Left colon (tissue), 2 donors: Measurements from ENCODE around the gene PIK3R3. TPM values are rescaled to one million over a fixed set of nuclear protein-coding genes. Genes with fewer than 3 reads are reported as not detected.

Experiments
- ATAC-seq: fragments of 200-7000 bp; cut with Tn5 transposase; one replicate; pipeline ENCODE4 v1.9.1; 2020; ENCODE audit warnings: mild to moderate bottlenecking, moderate library complexity
- DNase-seq, 2 donors: peaks; one replicate each; pipeline ENCODE4 v3.0.0-alpha.2; 2020
- intact Hi-C, 2 donors: fragments of 100-400 bp; cut with DNase I in 1 of 2; cut with micrococcal nuclease in 1 of 2; formaldehyde crosslinking; loops; one replicate each; pipeline versions ENCODE4 v1.11.2 to v1.14.0; 2022; cut with DNase I, micrococcal nuclease
- total RNA-seq, 2 donors: library from RNA; stranded (reverse); fragmentation: NEBNext Ultra II Directional; extraction: Animal tissue kit (Norgen Biotek cat#: 25700); gene quantifications; one replicate each; pipeline ENCODE4 v1.2.1, GENCODE V29; 2021
- donor health status: DM: no; HTN: no; CAD: no.
- donor health status: DM: yes; HTN: yes; CAD: no.

PIK3R3 gene
- total RNA-seq, 2 donors from 2014 or later, result 7.8 to 9.3 TPM

- intact Hi-C loops, result no loop called here
- ATAC-seq (no peak), DNase-seq (no peak)
These were observed 90.9 kb downstream of the PIK3R3 start for GRCh38 chr1:46041551-46041950.

GRCh38 chr1:46039571-46040052 is 92.8 kb downstream of the PIK3R3 start:
- DNase-seq (peak in 1 of 2 donors; percentile 59), ATAC-seq (peak; percentile 70)
- intact Hi-C loops, result loop anchor here (5.0 kb wide), 2 partner anchors 143 to 183 kb away; no protein-coding TSS in a partner anchor

GRCh38 chr1:46036894-46037839 is 95.3 kb downstream of the PIK3R3 start:
- intact Hi-C loops, result loop anchor here (2.0 to 5.0 kb wide), 3 partner anchors 142 to 185 kb away; no protein-coding TSS in a partner anchor
- ATAC-seq (peak; percentile 63), DNase-seq (peak; percentile 69 to 94)

- intact Hi-C loops, result loop anchor here (5.0 kb wide), 2 partner anchors 147 to 187 kb away; no protein-coding TSS in a partner anchor
- ATAC-seq (no peak), DNase-seq (no peak)
These were observed 97.6 kb downstream of the PIK3R3 start for GRCh38 chr1:46034601-46035516.

- DNase-seq (no peak), ATAC-seq (no peak)
- intact Hi-C loops, result no loop called here
These were observed 101.4 kb downstream of the PIK3R3 start for GRCh38 chr1:46030876-46031660.

- DNase-seq (no peak), ATAC-seq (no peak)
- intact Hi-C loops, result no loop called here
These were observed 102.2 kb downstream of the PIK3R3 start for GRCh38 chr1:46030074-46030870.

- intact Hi-C loops, result no loop called here
- ATAC-seq, result no peak
- DNase-seq, result no peak
These were observed 104.4 kb downstream of the PIK3R3 start for GRCh38 chr1:46027788-46028573.

- ATAC-seq, result no peak
These were observed 105.9 kb downstream of the PIK3R3 start for GRCh38 chr1:46026531-46026930.

GRCh38 chr1:46021046-46021996 is 111.1 kb downstream of the PIK3R3 start:
- intact Hi-C loops, result no loop called here
- peak; percentile 64 for ATAC-seq
- DNase-seq, result no peak

More at GRCh38 chr1:46026531-46026930, 105.9 kb downstream of the PIK3R3 start:
- no peak for DNase-seq
- intact Hi-C loops, result no loop called here

GRCh38 chr1:46020010-46020409 is 112.4 kb downstream of the PIK3R3 start:
- intact Hi-C loops, result no loop called here
- DNase-seq, result no peak
- ATAC-seq, result no peak

GRCh38 chr1:46019348-46019747 is 113.1 kb downstream of the PIK3R3 start:
- ATAC-seq (no peak), DNase-seq (no peak)
- intact Hi-C loops, result no loop called here

- ATAC-seq (no peak), DNase-seq (no peak)
- intact Hi-C loops, result no loop called here
These were observed 114.4 kb downstream of the PIK3R3 start for GRCh38 chr1:46017876-46018503.

GRCh38 chr1:46013581-46013980 is 118.8 kb downstream of the PIK3R3 start:
- intact Hi-C loops, result no loop called here
- ATAC-seq (peak; percentile 19), DNase-seq (no peak)

GRCh38 chr1:46012236-46012635 is 120.2 kb downstream of the PIK3R3 start:
- intact Hi-C loops, result no loop called here
- no peak for ATAC-seq
- DNase-seq, result no peak

- intact Hi-C loops, result no loop called here
- ATAC-seq (no peak), DNase-seq (no peak)
These were observed 121.2 kb downstream of the PIK3R3 start for GRCh38 chr1:46011121-46011695.
